ENCODE data around the gene RXFP2.

- TF ChIP-seq FOXK2 (conservative IDR thresholded peaks at IDR 0.05 in 1 of 2, IDR thresholded peaks at IDR 0.05 in 1 of 2; ENCODE audit: low read depth in 2 of 2) (no peak), ZBTB8A (IDR thresholded peaks at IDR 0.05; ENCODE audit: partially characterized antibody) (no peak), AFF4 (CRISPR knock-in tag; IDR thresholded peaks at IDR 0.05) (no peak), ZNF277 (CRISPR knock-in tag; IDR thresholded peaks at IDR 0.05; ENCODE audit: borderline replicate concordance) (no peak), NFIC (IDR thresholded peaks at IDR 0.05) (no peak), MED1 (CRISPR knock-in tag; IDR thresholded peaks at IDR 0.05; ENCODE audit: borderline replicate concordance) (no peak), ZNF324 (CRISPR knock-in tag; IDR thresholded peaks at IDR 0.05) (no peak), EZH2 (IDR thresholded peaks at IDR 0.05; ENCODE audit: borderline replicate concordance, low read depth, low read length) (no peak), PHB2 (IDR thresholded peaks at IDR 0.05; ENCODE audit: low read depth) (no peak), ATF7 (IDR thresholded peaks at IDR 0.05) (no peak), EGR1 (conservative IDR thresholded peaks at IDR 0.05) (no peak)
Measured at GRCh38 chr13:31749929-31750328, 10.6 kb downstream of the RXFP2 start.

Data from K562 (cell line).